ENCODE measurements around the gene HECW1. TPM values are rescaled to one million over a fixed set of nuclear protein-coding genes. Genes with fewer than 3 reads are reported as not detected.

HECW1 gene
- total and polyA plus RNA-seq, 2 experiments from 2014 or later, result 11.0 to 21.8 TPM

- no peak overlapping the region for H3K4me2 ChIP-seq
- no peaks in the 10 kb centered on the region for H3K79me2 ChIP-seq (replicated peaks; ENCODE audit: insufficient read depth)
- no peak overlapping the region for H3K4me3 ChIP-seq
- no peaks in the 10 kb centered on the region for H3K9me3 Mint-ChIP-seq
- no peak overlapping the region for H3K4me3 Mint-ChIP-seq
- H3K27ac Mint-ChIP-seq, result no peak overlapping the region
- no peaks in the 10 kb centered on the region; the same call in 1 of the 2 replicates for H3K9me2 ChIP-seq (ENCODE audit: insufficient read depth)
- no peaks in the 10 kb centered on the region for H3K36me3 ChIP-seq (ENCODE audit: insufficient read depth)
- H3K27me3 ChIP-seq (ENCODE audit: insufficient read depth), result no peaks in the 10 kb centered on the region
- H3K4me1 Mint-ChIP-seq, result peaks cover 12% of the 10 kb centered on the region; the same call in 2 of the 3 replicates
- H4K20me1 ChIP-seq (replicated peaks; ENCODE audit: insufficient read depth), result no peaks in the 10 kb centered on the region
- peaks cover 2% of the 10 kb centered on the region for H3K27me3 Mint-ChIP-seq (ENCODE audit: insufficient read depth, low read depth, poor library complexity)
- H3K4me1 ChIP-seq (ENCODE audit: insufficient read depth), result peaks cover 12% of the 10 kb centered on the region; the same call in 1 of the 2 replicates
- DNase-seq (ENCODE audit: low spot score) (no peak), ATAC-seq (no peak)
- no peak overlapping the region for H2AFZ ChIP-seq
- no peaks in the 10 kb centered on the region for H3F3A ChIP-seq (replicated peaks; ENCODE audit: low read depth)
- TF ChIP-seq JUNB (IDR thresholded peaks at IDR 0.05; ENCODE audit: unreplicated experiment) (no peak), STAT1 (IDR thresholded peaks at IDR 0.05; ENCODE audit: unreplicated experiment) (no peak), EZH2 (IDR thresholded peaks at IDR 0.05; ENCODE audit: low read depth, unreplicated experiment) (no peak), ETS1 (IDR thresholded peaks at IDR 0.05) (no peak), ZNF331 (CRISPR knock-in tag; IDR thresholded peaks at IDR 0.05; ENCODE audit: low read depth) (no peak), CREB1 (CRISPR knock-in tag; IDR thresholded peaks at IDR 0.05; ENCODE audit: low read depth) (no peak), POLR2AphosphoS5 (IDR thresholded peaks at IDR 0.05; ENCODE audit: low read depth) (no peak), ZNF114 (CRISPR knock-in tag; IDR thresholded peaks at IDR 0.05) (no peak)
- TF ChIP-seq, protein P1, sequence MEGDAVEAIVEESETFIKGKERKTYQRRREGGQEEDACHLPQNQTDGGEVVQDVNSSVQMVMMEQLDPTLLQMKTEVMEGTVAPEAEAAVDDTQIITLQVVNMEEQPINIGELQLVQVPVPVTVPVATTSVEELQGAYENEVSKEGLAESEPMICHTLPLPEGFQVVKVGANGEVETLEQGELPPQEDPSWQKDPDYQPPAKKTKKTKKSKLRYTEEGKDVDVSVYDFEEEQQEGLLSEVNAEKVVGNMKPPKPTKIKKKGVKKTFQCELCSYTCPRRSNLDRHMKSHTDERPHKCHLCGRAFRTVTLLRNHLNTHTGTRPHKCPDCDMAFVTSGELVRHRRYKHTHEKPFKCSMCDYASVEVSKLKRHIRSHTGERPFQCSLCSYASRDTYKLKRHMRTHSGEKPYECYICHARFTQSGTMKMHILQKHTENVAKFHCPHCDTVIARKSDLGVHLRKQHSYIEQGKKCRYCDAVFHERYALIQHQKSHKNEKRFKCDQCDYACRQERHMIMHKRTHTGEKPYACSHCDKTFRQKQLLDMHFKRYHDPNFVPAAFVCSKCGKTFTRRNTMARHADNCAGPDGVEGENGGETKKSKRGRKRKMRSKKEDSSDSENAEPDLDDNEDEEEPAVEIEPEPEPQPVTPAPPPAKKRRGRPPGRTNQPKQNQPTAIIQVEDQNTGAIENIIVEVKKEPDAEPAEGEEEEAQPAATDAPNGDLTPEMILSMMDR (conservative IDR thresholded peaks at IDR 0.05; ENCODE audit: low read depth in 2 of 2), result no peak
- TF ChIP-seq, protein P2, sequence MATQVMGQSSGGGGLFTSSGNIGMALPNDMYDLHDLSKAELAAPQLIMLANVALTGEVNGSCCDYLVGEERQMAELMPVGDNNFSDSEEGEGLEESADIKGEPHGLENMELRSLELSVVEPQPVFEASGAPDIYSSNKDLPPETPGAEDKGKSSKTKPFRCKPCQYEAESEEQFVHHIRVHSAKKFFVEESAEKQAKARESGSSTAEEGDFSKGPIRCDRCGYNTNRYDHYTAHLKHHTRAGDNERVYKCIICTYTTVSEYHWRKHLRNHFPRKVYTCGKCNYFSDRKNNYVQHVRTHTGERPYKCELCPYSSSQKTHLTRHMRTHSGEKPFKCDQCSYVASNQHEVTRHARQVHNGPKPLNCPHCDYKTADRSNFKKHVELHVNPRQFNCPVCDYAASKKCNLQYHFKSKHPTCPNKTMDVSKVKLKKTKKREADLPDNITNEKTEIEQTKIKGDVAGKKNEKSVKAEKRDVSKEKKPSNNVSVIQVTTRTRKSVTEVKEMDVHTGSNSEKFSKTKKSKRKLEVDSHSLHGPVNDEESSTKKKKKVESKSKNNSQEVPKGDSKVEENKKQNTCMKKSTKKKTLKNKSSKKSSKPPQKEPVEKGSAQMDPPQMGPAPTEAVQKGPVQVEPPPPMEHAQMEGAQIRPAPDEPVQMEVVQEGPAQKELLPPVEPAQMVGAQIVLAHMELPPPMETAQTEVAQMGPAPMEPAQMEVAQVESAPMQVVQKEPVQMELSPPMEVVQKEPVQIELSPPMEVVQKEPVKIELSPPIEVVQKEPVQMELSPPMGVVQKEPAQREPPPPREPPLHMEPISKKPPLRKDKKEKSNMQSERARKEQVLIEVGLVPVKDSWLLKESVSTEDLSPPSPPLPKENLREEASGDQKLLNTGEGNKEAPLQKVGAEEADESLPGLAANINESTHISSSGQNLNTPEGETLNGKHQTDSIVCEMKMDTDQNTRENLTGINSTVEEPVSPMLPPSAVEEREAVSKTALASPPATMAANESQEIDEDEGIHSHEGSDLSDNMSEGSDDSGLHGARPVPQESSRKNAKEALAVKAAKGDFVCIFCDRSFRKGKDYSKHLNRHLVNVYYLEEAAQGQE (IDR thresholded peaks at IDR 0.05; ENCODE audit: unreplicated experiment), result no peak
- TF ChIP-seq, protein P3, sequence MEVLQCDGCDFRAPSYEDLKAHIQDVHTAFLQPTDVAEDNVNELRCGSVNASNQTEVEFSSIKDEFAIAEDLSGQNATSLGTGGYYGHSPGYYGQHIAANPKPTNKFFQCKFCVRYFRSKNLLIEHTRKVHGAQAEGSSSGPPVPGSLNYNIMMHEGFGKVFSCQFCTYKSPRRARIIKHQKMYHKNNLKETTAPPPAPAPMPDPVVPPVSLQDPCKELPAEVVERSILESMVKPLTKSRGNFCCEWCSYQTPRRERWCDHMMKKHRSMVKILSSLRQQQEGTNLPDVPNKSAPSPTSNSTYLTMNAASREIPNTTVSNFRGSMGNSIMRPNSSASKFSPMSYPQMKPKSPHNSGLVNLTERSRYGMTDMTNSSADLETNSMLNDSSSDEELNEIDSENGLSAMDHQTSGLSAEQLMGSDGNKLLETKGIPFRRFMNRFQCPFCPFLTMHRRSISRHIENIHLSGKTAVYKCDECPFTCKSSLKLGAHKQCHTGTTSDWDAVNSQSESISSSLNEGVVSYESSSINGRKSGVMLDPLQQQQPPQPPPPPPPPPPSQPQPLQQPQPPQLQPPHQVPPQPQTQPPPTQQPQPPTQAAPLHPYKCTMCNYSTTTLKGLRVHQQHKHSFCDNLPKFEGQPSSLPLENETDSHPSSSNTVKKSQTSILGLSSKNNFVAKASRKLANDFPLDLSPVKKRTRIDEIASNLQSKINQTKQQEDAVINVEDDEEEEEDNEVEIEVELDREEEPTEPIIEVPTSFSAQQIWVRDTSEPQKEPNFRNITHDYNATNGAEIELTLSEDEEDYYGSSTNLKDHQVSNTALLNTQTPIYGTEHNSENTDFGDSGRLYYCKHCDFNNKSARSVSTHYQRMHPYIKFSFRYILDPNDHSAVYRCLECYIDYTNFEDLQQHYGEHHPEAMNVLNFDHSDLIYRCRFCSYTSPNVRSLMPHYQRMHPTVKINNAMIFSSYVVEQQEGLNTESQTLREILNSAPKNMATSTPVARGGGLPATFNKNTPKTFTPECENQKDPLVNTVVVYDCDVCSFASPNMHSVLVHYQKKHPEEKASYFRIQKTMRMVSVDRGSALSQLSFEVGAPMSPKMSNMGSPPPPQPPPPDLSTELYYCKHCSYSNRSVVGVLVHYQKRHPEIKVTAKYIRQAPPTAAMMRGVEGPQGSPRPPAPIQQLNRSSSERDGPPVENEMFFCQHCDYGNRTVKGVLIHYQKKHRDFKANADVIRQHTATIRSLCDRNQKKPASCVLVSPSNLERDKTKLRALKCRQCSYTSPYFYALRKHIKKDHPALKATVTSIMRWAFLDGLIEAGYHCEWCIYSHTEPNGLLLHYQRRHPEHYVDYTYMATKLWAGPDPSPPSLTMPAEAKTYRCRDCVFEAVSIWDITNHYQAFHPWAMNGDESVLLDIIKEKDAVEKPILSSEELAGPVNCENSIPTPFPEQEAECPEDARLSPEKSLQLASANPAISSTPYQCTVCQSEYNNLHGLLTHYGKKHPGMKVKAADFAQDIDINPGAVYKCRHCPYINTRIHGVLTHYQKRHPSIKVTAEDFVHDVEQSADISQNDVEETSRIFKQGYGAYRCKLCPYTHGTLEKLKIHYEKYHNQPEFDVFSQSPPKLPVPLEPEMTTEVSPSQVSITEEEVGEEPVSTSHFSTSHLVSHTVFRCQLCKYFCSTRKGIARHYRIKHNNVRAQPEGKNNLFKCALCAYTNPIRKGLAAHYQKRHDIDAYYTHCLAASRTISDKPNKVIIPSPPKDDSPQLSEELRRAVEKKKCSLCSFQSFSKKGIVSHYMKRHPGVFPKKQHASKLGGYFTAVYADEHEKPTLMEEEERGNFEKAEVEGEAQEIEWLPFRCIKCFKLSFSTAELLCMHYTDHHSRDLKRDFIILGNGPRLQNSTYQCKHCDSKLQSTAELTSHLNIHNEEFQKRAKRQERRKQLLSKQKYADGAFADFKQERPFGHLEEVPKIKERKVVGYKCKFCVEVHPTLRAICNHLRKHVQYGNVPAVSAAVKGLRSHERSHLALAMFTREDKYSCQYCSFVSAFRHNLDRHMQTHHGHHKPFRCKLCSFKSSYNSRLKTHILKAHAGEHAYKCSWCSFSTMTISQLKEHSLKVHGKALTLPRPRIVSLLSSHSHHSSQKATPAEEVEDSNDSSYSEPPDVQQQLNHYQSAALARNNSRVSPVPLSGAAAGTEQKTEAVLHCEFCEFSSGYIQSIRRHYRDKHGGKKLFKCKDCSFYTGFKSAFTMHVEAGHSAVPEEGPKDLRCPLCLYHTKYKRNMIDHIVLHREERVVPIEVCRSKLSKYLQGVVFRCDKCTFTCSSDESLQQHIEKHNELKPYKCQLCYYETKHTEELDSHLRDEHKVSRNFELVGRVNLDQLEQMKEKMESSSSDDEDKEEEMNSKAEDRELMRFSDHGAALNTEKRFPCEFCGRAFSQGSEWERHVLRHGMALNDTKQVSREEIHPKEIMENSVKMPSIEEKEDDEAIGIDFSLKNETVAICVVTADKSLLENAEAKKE (CRISPR knock-in tag; IDR thresholded peaks at IDR 0.05), result no peak
- no peaks in the 10 kb centered on the region for H3K36me3 Mint-ChIP-seq (ENCODE audit: low read depth)
- H3K27ac ChIP-seq (ENCODE audit: low read depth), result no peak overlapping the region
Observed at GRCh38 chr7:43096875-43097274, 15.6 kb upstream of the HECW1 start.
